Astrocyte (in vitro differentiated cells and primary cell): Measurements from ENCODE around the gene TNFRSF19.

Experiments used
- EZH2 ChIP-seq: IDR thresholded peaks from 2 replicates; pipeline ENCODE4 v1.6.1; 2012; ENCODE audit warnings: mild to moderate bottlenecking, low read length, inconsistent platforms; ENCODE audit not compliant: insufficient read depth
- TF ChIP-seq, protein P1 (sequence below): IDR thresholded peaks from 2 replicates; pipeline ENCODE4 v1.5.1; 2011; ENCODE audit warnings: low read depth, mild to moderate bottlenecking, inconsistent platforms, low read length, moderate library complexity; ENCODE audit not compliant: insufficient read depth

DNA sequence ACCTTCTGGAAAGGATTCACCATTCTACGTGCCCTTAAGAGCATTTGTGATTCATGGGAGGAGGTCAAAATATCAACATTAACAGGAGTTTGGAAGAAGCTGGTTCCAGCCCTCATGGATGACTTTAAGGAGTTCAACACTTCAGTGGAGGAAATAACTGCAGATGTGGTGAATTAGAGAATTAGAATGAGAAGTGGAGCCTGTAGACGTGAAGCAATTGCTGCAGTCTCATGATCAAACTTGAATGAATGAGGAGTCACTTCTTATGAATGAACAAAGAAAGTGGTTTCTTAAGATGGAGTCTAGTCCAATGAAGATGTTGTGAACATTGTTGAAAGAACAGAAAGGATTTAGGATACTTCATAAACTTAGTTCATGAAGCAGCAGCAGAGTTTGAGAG, 129.1 kb downstream of the TNFRSF19 start:
- TF ChIP-seq, protein P1, sequence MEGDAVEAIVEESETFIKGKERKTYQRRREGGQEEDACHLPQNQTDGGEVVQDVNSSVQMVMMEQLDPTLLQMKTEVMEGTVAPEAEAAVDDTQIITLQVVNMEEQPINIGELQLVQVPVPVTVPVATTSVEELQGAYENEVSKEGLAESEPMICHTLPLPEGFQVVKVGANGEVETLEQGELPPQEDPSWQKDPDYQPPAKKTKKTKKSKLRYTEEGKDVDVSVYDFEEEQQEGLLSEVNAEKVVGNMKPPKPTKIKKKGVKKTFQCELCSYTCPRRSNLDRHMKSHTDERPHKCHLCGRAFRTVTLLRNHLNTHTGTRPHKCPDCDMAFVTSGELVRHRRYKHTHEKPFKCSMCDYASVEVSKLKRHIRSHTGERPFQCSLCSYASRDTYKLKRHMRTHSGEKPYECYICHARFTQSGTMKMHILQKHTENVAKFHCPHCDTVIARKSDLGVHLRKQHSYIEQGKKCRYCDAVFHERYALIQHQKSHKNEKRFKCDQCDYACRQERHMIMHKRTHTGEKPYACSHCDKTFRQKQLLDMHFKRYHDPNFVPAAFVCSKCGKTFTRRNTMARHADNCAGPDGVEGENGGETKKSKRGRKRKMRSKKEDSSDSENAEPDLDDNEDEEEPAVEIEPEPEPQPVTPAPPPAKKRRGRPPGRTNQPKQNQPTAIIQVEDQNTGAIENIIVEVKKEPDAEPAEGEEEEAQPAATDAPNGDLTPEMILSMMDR, result no peak
- TF ChIP-seq EZH2, result no peak
